H1 (cell line): ENCODE data around the gene MSH5. TPM values are rescaled to one million over a fixed set of nuclear protein-coding genes. Genes with fewer than 3 reads are reported as not detected.

Experiments
- CTCF ChIA-PET: fragments of 300-600 bp; sonication (Branson Sonifier 250); formaldehyde crosslinking; loops from one replicate; lab custom pipeline; 2021; ENCODE audit not compliant: partially characterized antibody; lab: Charles Lee
- POLR2A ChIA-PET: fragments of 300-600 bp; sonication (Branson Sonifier 250); formaldehyde crosslinking; loops from one replicate; lab custom pipeline; 2021; ENCODE audit warnings: inconsistent platforms; ENCODE audit not compliant: partially characterized antibody; lab: Charles Lee
- DNase-seq, 2 experiments: peaks; one replicate each; pipeline versions ENCODE4 v3.0.0 to v3.0.0-alpha.2; 2010 to 2022; ENCODE audit warnings: low spot score in 2 of 2, low read depth in 1 of 2, mixed read lengths in 1 of 2
- FAIRE-seq: peaks from 2 replicates; lab custom pipeline; 2011; peaks lifted over from hg19 to GRCh38; lab: Jason Lieb, UNC
- H2AFZ ChIP-seq: 2 replicates; pipeline ENCODE4 v1.8.1; 2012; ENCODE audit warnings: low read length, inconsistent platforms
- H2AK5ac ChIP-seq: 2 replicates; pipeline ENCODE4 v1.6.1; 2013; ENCODE audit warnings: low read depth, low read length
- H2BK120ac ChIP-seq: replicated peaks from 2 replicates; pipeline ENCODE3; 2013; ENCODE audit warnings: low read depth, low read length, inconsistent platforms
- H2BK12ac ChIP-seq: 2 replicates; pipeline ENCODE4 v1.6.1; 2013; ENCODE audit warnings: low read depth, low read length
- H2BK15ac ChIP-seq: 2 replicates; pipeline ENCODE4 v1.6.1; 2013; ENCODE audit warnings: low read length
- H2BK20ac ChIP-seq: 2 replicates; pipeline ENCODE4 v1.6.1; 2013; ENCODE audit warnings: low read length
- H2BK5ac ChIP-seq: 2 replicates; pipeline ENCODE4 v1.6.1; 2013; ENCODE audit warnings: low read depth, low read length
- H3K14ac ChIP-seq: 2 replicates; pipeline ENCODE4 v1.6.1; 2013; ENCODE audit warnings: inconsistent platforms; ENCODE audit not compliant: insufficient read length
- H3K18ac ChIP-seq: 2 replicates; pipeline ENCODE4 v1.6.1; 2013; ENCODE audit warnings: low read length; ENCODE audit errors: extremely low read depth
- H3K23ac ChIP-seq: 2 replicates; pipeline ENCODE4 v1.6.1; 2013; ENCODE audit warnings: inconsistent platforms; ENCODE audit not compliant: insufficient read length
- H3K23me2 ChIP-seq: 2 replicates; pipeline ENCODE4 v1.6.1; 2013; ENCODE audit warnings: low read depth, low read length
- H3K27ac ChIP-seq: 2 replicates; pipeline ENCODE4 v1.6.1; 2011; ENCODE audit warnings: low read depth, low read length, inconsistent platforms
- H3K27me3 ChIP-seq, 4 experiments: replicated peaks in 1 of 4; 1 replicate in 1 of 4; 2 replicates in 3 of 4; pipeline versions ENCODE4 v1.6.1 to v1.8.1; 2011 to 2013; ENCODE audit warnings: low read length in 3 of 4, mild to moderate bottlenecking in 3 of 4, inconsistent platforms in 2 of 4, mixed read lengths in 2 of 4, moderate library complexity in 1 of 4; ENCODE audit not compliant: control insufficient read depth in 3 of 4, insufficient read depth in 3 of 4; ENCODE audit errors: extremely low read depth in 1 of 4
- H3K36me3 ChIP-seq, 4 experiments: 2 replicates each; pipeline versions ENCODE4 v1.6.1 to v1.8.1; 2011 to 2013; ENCODE audit warnings: mild to moderate bottlenecking in 4 of 4, low read length in 3 of 4, moderate library complexity in 2 of 4, control low read depth in 1 of 4, inconsistent platforms in 1 of 4; ENCODE audit not compliant: insufficient read depth in 4 of 4, control insufficient read depth in 2 of 4
- H3K4ac ChIP-seq: replicated peaks from 2 replicates; pipeline ENCODE3; 2013; ENCODE audit warnings: low read length, low read depth, mixed read lengths, inconsistent platforms; ENCODE audit not compliant: insufficient read length
- H3K4me1 ChIP-seq, 4 experiments: replicated peaks in 1 of 4; 1 replicate in 1 of 4; 2 replicates in 3 of 4; pipeline versions ENCODE4 v1.6.1 to v1.8.1; 2011 to 2013; ENCODE audit warnings: low read length in 3 of 4, inconsistent platforms in 2 of 4, mixed read lengths in 1 of 4; ENCODE audit not compliant: insufficient read depth in 4 of 4, control insufficient read depth in 3 of 4
- H3K4me2 ChIP-seq, 2 experiments: 2 replicates each; pipeline versions ENCODE4 v1.6.1 to v1.8.1; 2011 to 2013; ENCODE audit warnings: low read depth in 2 of 2, low read length in 2 of 2, control low read depth in 1 of 2, inconsistent platforms in 1 of 2, mild to moderate bottlenecking in 1 of 2; ENCODE audit not compliant: insufficient read depth in 1 of 2
- H3K4me3 ChIP-seq, 4 experiments: fragments of 200-600, 300-600 bp in 1 of 4; sonication (generic), shearing (Covaris generic), sonication (Bioruptor Twin) in 1 of 4; 2 replicates each; pipeline versions ENCODE4 v1.5.1 to v1.8.1; 2011 to 2016; ENCODE audit warnings: low read length in 4 of 4, low read depth in 3 of 4, control low read depth in 2 of 4, inconsistent platforms in 2 of 4, mild to moderate bottlenecking in 2 of 4, mixed read lengths in 1 of 4, moderate library complexity in 1 of 4; ENCODE audit not compliant: insufficient read depth in 2 of 4; ENCODE audit errors: extremely low read depth in 1 of 4
- H3K56ac ChIP-seq: replicated peaks from 2 replicates; pipeline ENCODE3; 2013; ENCODE audit warnings: low read depth, mild to moderate bottlenecking, mixed read lengths, low read length, inconsistent platforms; ENCODE audit not compliant: insufficient read length
- H3K79me1 ChIP-seq: 2 replicates; pipeline ENCODE4 v1.6.1; 2013; ENCODE audit warnings: low read depth, low read length, control low read depth
- H3K79me2 ChIP-seq, 2 experiments: 2 replicates each; pipeline versions ENCODE4 v1.6.1 to v1.8.1; 2012 to 2013; ENCODE audit warnings: low read length in 2 of 2, mild to moderate bottlenecking in 2 of 2, inconsistent platforms in 1 of 2; ENCODE audit not compliant: insufficient read depth in 2 of 2, control insufficient read depth in 1 of 2
- H3K9ac ChIP-seq, 4 experiments: replicated peaks in 1 of 4; 1 replicate in 1 of 4; 2 replicates in 3 of 4; pipeline versions ENCODE4 v1.6.1 to v1.8.1; 2011 to 2013; ENCODE audit warnings: low read depth in 3 of 4, low read length in 3 of 4, control low read depth in 2 of 4, mild to moderate bottlenecking in 2 of 4, moderate library complexity in 2 of 4, inconsistent platforms in 1 of 4; ENCODE audit errors: extremely low read depth in 1 of 4
- H3K9me3 ChIP-seq, 2 experiments: 2 replicates each; pipeline versions ENCODE4 v1.6.1 to v1.8.1; 2012 to 2013; ENCODE audit warnings: mild to moderate bottlenecking in 2 of 2, moderate library complexity in 2 of 2, control low read depth in 1 of 2, inconsistent platforms in 1 of 2, low read depth in 1 of 2, low read length in 1 of 2, mixed read lengths in 1 of 2; ENCODE audit not compliant: insufficient read depth in 2 of 2
- H4K20me1 ChIP-seq, 2 experiments: replicated peaks in 1 of 2; 2 replicates each; pipeline versions ENCODE3 to v1.8.1; 2011 to 2013; ENCODE audit warnings: inconsistent platforms in 2 of 2, low read length in 2 of 2, mild to moderate bottlenecking in 1 of 2; ENCODE audit not compliant: insufficient read depth in 2 of 2, control insufficient read depth in 1 of 2
- H4K5ac ChIP-seq: 2 replicates; pipeline ENCODE4 v1.6.1; 2013; ENCODE audit warnings: low read length, low read depth, mixed read lengths, inconsistent platforms; ENCODE audit not compliant: insufficient read length
- H4K8ac ChIP-seq: 2 replicates; pipeline ENCODE4 v1.8.0; 2013; ENCODE audit warnings: mild to moderate bottlenecking, moderate library complexity, low read length, inconsistent platforms; ENCODE audit not compliant: insufficient read depth; ENCODE audit errors: extremely low read depth
- H4K91ac ChIP-seq: replicated peaks from 2 replicates; pipeline ENCODE3; 2013; ENCODE audit warnings: low read length, mixed read lengths, inconsistent platforms; ENCODE audit not compliant: insufficient read length
- ATF3 ChIP-seq: IDR thresholded peaks from 2 replicates; pipeline ENCODE4 v1.6.1; 2011; ENCODE audit warnings: low read depth, mild to moderate bottlenecking, low read length; ENCODE audit not compliant: insufficient read depth
- CBX8 ChIP-seq: fragments of 300-800, 300-1000 bp; sonication (generic); IDR thresholded peaks from 2 replicates; pipeline ENCODE4 v1.7.1; 2016; ENCODE audit warnings: low read depth, low read length, borderline replicate concordance
- EGR1 ChIP-seq: IDR thresholded peaks from 2 replicates; pipeline ENCODE4 v1.6.1; 2011; ENCODE audit warnings: low read depth, low read length, borderline replicate concordance
- HDAC6 ChIP-seq: IDR thresholded peaks from one replicate; pipeline ENCODE4 v1.7.1; 2012; ENCODE audit warnings: low read depth, mild to moderate bottlenecking, inconsistent platforms, low read length, moderate library complexity
- JUND ChIP-seq: IDR thresholded peaks from 2 replicates; pipeline ENCODE4 v1.6.1; 2011; ENCODE audit warnings: mild to moderate bottlenecking, improper control_type of control experiment, low read length
- RFX5 ChIP-seq: IDR thresholded peaks from 2 replicates; pipeline ENCODE4 v1.6.1; 2011; ENCODE audit warnings: low read depth, low read length, improper control_type of control experiment, borderline replicate concordance
- SP2 ChIP-seq: IDR thresholded peaks from 2 replicates; pipeline ENCODE4 v1.6.1; 2012; ENCODE audit warnings: mild to moderate bottlenecking, low read length, inconsistent platforms
- YY1 ChIP-seq: IDR thresholded peaks from 2 replicates; pipeline ENCODE4 v1.6.1; 2011; ENCODE audit warnings: low read depth, mild to moderate bottlenecking, low read length
- WGBS, 2 experiments: shearing (Covaris generic) in 1 of 2; methylation state at CpG; one replicate each; pipeline versions ENCODE4 v1.1.6 to v1.1.7; 2013 to 2015; ENCODE audit warnings: low lambda C conversion rate in 2 of 2, mixed read lengths in 2 of 2, inconsistent platforms in 1 of 2, low coverage in 1 of 2, missing lambda C conversion rate in 1 of 2; ENCODE audit not compliant: insufficient replicate concordance in 2 of 2, insufficient coverage in 1 of 2, insufficient read length in 1 of 2; ENCODE audit errors: extremely low coverage in 1 of 2, missing lambda C conversion rate in 1 of 2; 5-methylcytosine and 5-hydroxymethylcytosine counted together
- polyA plus RNA-seq, 7 experiments: library from polyadenylated mRNA; depleted of rRNA in 3 of 7; stranded (reverse) in 5 of 7; unstranded in 2 of 7; fragments of >200 nt in 5 of 7; fragments of 200-250 nt in 2 of 7; gene quantifications; 1 replicate in 5 of 7; 2 replicates in 1 of 7; 4 replicates in 1 of 7; pipeline versions ENCODE4 v1.2.1 to v1.2.3, GENCODE V29; 2011 to 2013; ENCODE audit warnings: missing spikeins in 2 of 7, mixed read lengths in 2 of 7
- total RNA-seq: library from RNA; stranded (reverse); fragmentation: NEBNext Ultra II Directional; extraction: Animal tissue kit (Norgen Biotek cat#: 25700); gene quantifications from 2 replicates; pipeline ENCODE4 v1.2.1, GENCODE V29; 2021
- TF ChIP-seq, protein P1 (sequence below): IDR thresholded peaks from 2 replicates; pipeline ENCODE4 v1.6.1; 2012; ENCODE audit warnings: inconsistent platforms

MSH5 gene
- total and polyA plus RNA-seq, 2 of the 8 experiments (the other 6 are each of a cell fraction or from before 2014, with no cell fraction given), result 25.3 to 26.5 TPM

- DNase-seq (no peak), FAIRE-seq (no peak)
- peaks cover 4 to 5% of the 10 kb centered on the region in 2 experiments for H4K20me1 ChIP-seq
- no peak overlapping the region for H3K14ac ChIP-seq
- H2BK20ac ChIP-seq, result no peak overlapping the region
- no peak overlapping the region for H2BK12ac ChIP-seq
- peaks cover 19% of the 10 kb centered on the region for H3K23me2 ChIP-seq
- H4K91ac ChIP-seq, result no peak overlapping the region
- no peak overlapping the region for H2BK120ac ChIP-seq
- no peak overlapping the region for H2AFZ ChIP-seq
- H3K79me2 ChIP-seq, result peaks cover 0 to 26% of the 10 kb centered on the region in 2 experiments; a peak in 2 of 4 replicates
- H3K27me3 ChIP-seq, result no peaks in the 10 kb centered on the region
- H3K36me3 ChIP-seq, result peaks cover 10 to 37% (median 29%) of the 10 kb centered on the region in 4 experiments
- no peak overlapping the region for H2BK5ac ChIP-seq
- H2AK5ac ChIP-seq, result no peak overlapping the region
- peaks cover 15 to 24% (median 16%) of the 10 kb centered on the region in 4 experiments for H3K4me1 ChIP-seq
- H3K4me3 ChIP-seq, result no peak overlapping the region
- H3K27ac ChIP-seq, result no peak overlapping the region
- no peak overlapping the region; a peak in 2 of 7 replicates for H3K9ac ChIP-seq
- no peak overlapping the region for H4K8ac ChIP-seq
- no peak for TF ChIP-seq ATF3
- no peak for TF ChIP-seq RFX5
- TF ChIP-seq YY1, result no peak
- no peak for TF ChIP-seq SP2
- TF ChIP-seq CBX8, result no peak
- no peak for TF ChIP-seq HDAC6
- TF ChIP-seq, protein P1, sequence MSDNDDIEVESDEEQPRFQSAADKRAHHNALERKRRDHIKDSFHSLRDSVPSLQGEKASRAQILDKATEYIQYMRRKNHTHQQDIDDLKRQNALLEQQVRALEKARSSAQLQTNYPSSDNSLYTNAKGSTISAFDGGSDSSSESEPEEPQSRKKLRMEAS, result no peak
- no peak for TF ChIP-seq JUND
- TF ChIP-seq EGR1, result no peak
- ChIA-PET CTCF (interaction anchor here (0.6 to 3.1 kb wide), 7 partner anchors 33 to 64 kb away, joined by 3 to 12 read pairs (median 4); partner anchors contain the start of gene VARS1), POLR2A (interaction anchor here (0.6 to 4.2 kb wide), 9 partner anchors 8 to 104 kb away, joined by 3 to 57 read pairs (median 5); partner anchors contain the start of genes GPANK1, HSPA1B, MPIG6B and MSH5)
- no peak overlapping the region for H2BK15ac ChIP-seq
- no peak overlapping the region for H3K4ac ChIP-seq
- peaks cover 11% of the 10 kb centered on the region; the same call in 1 of the 2 replicates for H3K79me1 ChIP-seq
- no peak overlapping the region for H3K23ac ChIP-seq
- no peak overlapping the region for H3K56ac ChIP-seq
- no peaks in the 10 kb centered on the region for H3K9me3 ChIP-seq
- H4K5ac ChIP-seq, result no peak overlapping the region
- 93% methylated on average over 3 of the region's 3 CpGs; no CpG with 5 or more reads in 1 of the 2 experiments for WGBS, 2 experiments
- H3K18ac ChIP-seq, result no peak overlapping the region
- H3K4me2 ChIP-seq, result no peak overlapping the region
Measured at GRCh38 chr6:31732029-31732428, 7.8 kb upstream of the MSH5 start.
